ENCODE measurements around the gene RARRES1.
"Not testable (repeated sequence)": the region's sequence is repeated elsewhere in the genome, so short reads cannot be mapped to it uniquely, and the experiment has no call there.

The RARRES1 gene

DNA sequence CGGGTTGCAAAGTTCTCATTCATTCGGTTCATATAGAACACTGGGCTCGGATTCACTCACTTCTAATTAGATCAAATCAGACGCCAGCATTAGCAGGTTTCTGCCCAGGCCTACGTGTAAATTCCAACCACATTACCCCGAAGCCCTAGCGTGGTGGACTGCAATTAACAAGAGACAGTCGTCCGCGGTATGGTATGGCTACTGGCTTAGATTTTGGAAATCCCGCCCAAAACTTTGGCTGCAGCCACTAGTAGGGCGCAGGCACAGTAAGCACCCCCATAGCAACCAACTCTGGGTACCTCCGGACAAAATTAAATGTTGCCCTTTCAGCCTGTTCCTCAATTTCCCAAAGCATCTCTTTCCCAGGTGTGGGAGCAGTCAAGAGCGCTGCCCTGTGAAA is 771 bp downstream of the RARRES1 start:
- no peak for DNase-seq

- no peak for DNase-seq
These were observed 3.4 kb downstream of the RARRES1 start for GRCh38 chr3:158728851-158729250.

- DNase-seq: no peak
These were observed 4.2 kb downstream of the RARRES1 start for GRCh38 chr3:158728061-158728377.

DNA sequence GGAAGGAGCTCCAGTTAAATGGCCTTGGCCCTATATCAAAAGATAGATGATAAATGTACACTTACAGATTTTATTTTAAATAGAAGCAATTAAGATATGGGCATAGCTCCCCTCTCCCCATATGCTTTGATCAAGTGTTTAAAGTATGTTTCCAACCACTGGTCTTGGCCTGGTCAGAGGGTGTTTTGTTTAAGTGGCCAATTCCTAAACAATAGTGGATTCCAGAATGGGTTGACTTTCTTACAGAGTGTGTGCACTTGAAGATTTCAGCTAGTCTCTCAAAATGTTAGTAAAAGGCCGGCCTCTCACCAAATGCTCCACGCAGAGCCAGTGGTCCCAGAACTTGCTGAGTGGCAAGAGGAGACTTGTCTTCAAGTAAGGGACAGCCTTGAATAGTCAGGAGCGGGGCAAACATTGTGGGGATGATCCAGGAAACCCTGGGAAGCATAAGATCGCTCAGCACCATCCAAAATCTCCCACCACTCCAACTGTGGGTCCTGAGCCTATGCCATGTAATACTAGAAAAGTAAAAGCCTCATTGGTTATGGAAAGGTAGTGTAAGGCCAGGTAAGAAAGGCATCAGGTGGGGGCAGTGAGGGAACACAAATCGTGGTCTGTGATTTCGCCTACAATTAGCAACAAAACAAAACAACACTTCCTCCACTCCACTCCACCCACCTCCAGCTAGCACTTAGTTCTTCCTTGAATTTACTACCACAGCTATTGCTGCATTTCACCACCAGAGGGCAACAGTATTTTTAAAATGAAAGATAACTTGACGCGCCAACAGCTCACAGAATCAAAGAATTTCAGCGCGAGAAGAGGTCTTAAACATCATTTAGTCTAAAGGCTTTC is 4.8 kb downstream of the RARRES1 start:
- DNase-seq: peak; percentile 34

DNA sequence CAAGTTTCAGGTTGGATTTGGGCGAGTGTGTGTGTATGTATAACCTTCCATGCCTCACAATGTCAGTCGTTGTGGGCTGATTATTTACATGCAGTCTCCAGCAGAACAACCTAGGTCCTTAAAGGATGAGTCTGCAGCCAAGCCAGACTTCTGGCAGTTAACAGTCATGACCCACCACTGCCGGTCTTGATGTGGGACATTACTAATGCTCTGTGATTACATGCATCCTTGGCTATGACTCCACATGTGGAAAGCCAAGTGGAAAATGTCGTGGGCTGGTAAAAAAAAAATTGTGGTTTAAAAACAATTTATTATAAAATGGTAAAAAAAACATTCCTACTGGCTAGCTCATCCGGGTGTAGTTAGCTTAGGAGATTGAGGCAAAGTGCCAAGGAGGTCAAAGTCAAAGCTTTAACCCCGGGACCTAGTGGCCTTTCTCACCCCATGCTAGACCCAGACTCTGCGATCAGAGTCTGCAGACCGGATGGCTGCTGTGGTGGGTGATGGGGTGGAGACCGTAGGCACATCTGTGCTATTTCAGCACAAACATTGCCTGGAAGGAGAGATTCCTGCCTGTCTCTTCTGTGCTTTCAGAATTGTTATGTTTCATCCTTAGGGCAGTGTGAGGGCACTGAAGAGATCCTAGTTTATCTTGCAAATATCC is 6.8 kb downstream of the RARRES1 start:
- DNase-seq: no peak

DNA sequence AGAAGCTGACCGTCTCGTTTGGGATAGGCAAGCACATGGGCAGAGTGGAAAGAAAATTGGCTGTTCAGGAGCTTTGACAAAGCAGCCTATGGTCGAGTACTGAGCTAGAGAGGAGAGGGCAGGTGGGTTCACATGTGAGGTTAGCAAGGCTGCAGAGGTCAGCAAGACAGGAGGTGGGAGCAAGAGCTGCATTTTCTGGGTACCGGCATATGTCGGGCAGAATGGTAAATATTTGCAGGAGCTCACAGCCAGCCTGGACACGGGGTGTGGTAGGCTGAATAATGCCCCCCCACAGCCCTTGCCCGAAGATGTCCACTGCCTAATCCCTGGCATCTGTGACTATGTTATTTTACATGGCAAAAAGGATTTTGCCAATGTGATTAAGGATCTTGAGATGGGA is 8.3 kb downstream of the RARRES1 start:
- no peak for DNase-seq

GRCh38 chr3:158722108-158722507 is 10.1 kb downstream of the RARRES1 start:
- no peak for DNase-seq

DNA sequence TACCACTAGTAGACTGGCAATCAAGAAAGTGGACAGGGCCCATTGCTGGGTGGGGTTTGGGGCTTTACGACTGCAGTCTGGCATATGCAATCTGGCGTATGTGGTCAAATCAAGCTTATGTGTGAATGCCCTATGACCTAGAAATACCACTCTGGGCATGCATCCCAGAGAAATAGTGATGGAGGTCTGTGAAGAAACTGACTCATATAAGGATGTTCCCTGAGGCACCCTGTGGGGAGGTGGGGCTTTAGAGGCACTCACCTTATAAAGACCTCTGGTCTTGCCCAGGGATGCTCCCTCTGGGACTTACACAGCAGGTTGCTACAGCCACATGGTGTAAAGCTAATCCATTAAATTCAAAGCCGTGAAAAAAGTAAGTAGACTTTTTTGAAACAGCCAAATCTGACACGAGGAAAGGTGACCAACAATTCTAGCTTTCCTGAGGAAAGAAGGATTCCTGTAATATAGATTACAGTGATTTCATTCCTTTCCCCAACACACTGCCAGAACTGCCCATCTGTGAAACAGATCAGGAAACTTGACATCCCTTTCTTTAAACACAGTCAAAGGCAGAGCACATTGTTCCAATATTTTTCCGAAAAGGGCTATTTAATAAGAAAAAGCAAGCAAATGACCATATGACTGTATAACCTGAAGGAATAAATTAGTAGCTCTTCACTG is 13.6 kb downstream of the RARRES1 start:
- DNase-seq: no peak

- no peak for DNase-seq
These were observed 14.7 kb downstream of the RARRES1 start for GRCh38 chr3:158717576-158717975.

- DNase-seq: no peak
These were observed 19.2 kb downstream of the RARRES1 start for GRCh38 chr3:158713094-158713499.

DNA sequence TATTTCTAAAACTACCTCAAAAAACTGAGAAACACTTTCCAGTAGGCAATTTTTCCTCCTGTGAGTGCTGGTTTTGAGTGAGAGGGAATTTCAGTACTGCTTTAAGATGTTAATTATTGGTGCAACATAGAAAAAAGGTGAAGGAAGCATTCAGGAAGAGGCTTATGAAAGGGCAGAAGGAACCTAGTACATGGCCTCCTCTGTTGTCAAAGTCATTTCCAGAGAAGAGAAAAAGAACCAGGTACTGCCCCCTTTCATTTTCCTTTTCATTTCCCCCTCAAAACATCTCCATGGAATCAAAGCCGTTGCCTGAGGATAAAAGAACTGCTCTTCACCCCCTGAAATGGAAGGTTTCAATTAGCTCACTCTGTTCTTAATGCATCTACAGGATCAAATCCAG is 19.8 kb downstream of the RARRES1 start:
- DNase-seq: no peak

DNA sequence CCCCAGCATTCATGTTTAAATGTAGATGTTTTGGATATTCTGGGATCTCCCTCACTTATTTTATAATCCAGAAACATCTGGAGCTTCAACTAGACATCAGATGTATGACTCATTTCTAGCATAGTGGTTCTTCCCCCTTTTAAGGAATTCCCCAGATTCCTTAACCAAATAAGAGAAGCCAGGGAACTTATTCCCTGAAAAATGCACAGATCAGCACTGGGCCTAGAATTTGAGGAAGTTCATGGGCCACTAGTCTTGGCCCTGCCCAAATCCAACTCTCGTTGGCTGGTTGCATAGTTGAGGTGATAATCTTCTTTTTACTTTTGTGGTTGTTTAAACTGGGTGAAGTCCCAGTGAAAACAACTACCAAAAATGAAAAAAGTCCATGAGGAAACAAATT is 20.4 kb downstream of the RARRES1 start:
- DNase-seq: no peak

DNA sequence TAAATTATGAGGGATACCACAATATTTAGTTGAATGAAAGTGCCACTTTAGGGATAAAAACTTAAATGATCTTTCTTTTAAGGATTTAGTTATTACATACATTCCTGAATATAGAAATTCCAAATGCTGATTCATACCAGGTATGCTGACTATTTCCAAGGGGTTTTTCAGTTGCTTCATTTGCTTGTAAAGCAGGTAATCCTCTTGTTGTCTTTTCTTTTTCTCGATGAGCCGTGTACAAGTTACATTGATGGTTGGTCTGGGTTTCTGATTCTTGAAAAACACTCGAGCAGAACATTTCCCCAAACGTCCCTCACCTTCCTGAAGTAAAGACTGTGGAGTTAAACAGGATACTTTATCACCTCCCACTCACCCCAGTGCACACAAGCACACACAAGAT is 21.7 kb downstream of the RARRES1 start:
- DNase-seq: no peak

- no peak for DNase-seq
These were observed 22.6 kb downstream of the RARRES1 start for GRCh38 chr3:158709666-158710083.

- DNase-seq: no peak
These were observed 28.7 kb downstream of the RARRES1 start for GRCh38 chr3:158703566-158703965.

DNA sequence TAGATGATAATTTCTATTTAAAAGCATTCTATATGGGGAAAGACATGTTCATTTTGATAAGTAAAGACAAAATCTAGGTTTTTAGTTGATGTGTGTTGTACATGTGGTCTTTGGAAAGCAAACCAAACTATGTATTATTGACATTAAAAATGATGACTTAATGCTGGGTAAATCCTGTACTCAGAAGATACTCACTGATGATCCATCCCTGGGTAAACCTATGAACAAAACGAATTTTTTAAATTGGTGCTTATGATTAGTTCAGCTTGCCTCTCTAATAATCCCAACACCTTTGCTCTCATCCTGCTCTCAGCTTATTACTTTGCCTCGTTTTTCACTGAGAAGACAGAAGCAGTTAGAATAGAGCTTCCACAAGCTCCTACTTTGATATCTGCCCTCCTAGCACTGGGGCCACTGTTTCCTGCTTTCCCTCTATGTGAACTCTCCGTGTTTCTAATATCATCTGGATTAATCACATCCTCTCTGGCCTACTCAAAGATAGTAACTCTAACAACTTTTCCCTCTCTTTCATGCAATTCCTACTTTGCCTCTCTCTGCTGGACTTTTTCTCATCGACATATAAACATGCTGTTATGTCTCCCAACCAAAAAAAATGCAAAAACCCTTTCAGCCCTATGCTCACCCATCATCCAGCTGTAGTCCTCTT is 29.3 kb downstream of the RARRES1 start:
- no peak for DNase-seq

DNA sequence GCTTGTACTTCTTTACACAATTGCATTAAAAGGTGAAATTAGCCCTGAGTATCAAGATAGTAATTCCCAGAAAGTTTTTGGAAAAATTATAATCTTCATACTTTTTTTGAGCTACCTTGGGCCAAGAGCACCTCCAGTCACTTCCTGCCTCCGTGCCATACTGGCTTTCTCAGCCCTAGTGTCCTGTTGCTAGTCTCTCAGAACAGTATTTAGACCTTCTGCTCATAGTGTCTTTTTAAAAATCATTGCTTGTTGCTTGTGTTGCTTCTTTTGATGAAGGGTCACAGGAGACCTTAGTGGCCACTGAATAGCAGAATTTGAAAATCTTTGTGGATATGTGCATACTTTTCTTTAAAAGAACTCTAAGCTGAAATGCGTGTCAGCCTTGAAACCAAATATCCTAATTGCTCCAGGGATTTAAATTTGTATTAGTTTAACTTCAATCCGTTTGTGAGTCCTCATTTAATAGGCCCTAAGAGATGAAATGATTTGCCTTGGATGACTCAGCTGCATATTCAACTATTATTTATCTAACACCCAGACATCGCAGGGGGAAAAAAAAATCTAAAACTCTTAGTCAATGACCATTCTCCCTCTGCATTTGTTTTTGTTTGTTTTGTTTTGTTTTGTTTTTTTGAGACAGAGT is 30.7 kb downstream of the RARRES1 start:
- DNase-seq: no peak

- no peak for DNase-seq
These were observed 31.7 kb downstream of the RARRES1 start for GRCh38 chr3:158700559-158700958.

DNA sequence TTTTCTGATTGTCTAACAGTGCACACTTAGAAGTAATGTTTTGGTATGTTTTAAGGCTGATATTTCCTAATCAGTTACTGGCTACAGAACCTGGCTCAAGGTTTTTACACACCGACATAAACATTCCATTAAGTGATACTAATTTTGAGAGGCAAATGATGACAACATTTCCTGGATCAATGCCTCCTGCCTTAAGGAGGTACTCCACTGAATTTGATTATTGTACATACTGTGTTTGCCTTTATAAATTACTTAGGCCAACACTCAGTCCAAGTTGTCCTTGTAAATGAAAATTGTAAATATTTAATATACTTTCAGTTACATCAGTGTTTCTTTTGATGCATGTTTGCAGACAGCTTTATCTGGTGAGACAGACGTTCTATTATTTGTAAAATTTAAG is 35.6 kb downstream of the RARRES1 start:
- peak; percentile 0 for DNase-seq

- DNase-seq: not testable (repeated sequence)
These were observed 38.3 kb downstream of the RARRES1 start for GRCh38 chr3:158693866-158694456.

DNA sequence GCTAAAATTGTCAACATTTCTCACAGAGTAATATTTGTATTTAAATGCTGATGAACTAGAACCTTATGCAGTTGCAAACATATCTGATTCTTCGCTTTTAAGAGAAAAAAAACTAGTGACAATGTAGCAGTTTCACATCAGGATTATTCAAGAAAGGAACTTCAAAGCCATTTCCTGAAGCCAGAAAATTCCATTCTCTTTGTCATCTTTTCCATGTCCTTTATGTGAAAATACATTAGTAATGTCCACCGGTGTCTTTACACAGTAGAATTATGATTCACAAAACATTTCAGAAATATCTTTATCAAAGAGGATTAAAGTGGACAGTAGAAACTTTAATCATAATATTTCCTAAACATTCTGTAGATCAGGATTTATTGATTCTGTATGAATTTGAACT is 47.1 kb downstream of the RARRES1 start:
- DNase-seq: no peak

- DNase-seq: no peak
These were observed 48.9 kb downstream of the RARRES1 start for GRCh38 chr3:158683230-158683962.

Data from NCI-H2029 (cell line).